ENCODE measurements around the gene FBXO31. TPM values are rescaled to one million over a fixed set of nuclear protein-coding genes. Genes with fewer than 3 reads are reported as not detected.

The FBXO31 gene
- total RNA-seq, 4 donors from 2014 or later, result 156 to 264 (median 201) TPM

GRCh38 chr16:87421003-87421912 lies 37.7 kb upstream of the FBXO31 start:
- intact Hi-C loops (cut with DNase I; ENCODE audit: low total_unique reads), result no loop called here
- H3K36me3 ChIP-seq, result peaks cover 0 to 18% of the 10 kb centered on the region in 2 donors
- no peak overlapping the region for H3K27ac ChIP-seq
- no peaks in the 10 kb centered on the region for H3K4me1 ChIP-seq
- ATAC-seq, result no peak
- in situ Hi-C loops (cut with MboI; ENCODE audit: low sequenced_read_pairs in 4 of 4), result loop anchor here in 3 of 4 donors (10.0 to 25.0 kb wide), 2 partner anchors 214 to 216 kb away; no protein-coding TSS in a partner anchor
- H3K9me3 ChIP-seq, result no peaks in the 10 kb centered on the region
- no peak for DNase-seq
- TF ChIP-seq CTCF (IDR thresholded peaks at IDR 0.05 in 4 of 5, conservative IDR thresholded peaks at IDR 0.05 in 1 of 5) (no peak), POLR2A (IDR thresholded peaks at IDR 0.05) (no peak)
- H3K27me3 ChIP-seq, result no peaks in the 10 kb centered on the region
- H3K4me3 ChIP-seq, result no peak overlapping the region

GRCh38 chr16:87420026-87421002 lies 36.7 kb upstream of the FBXO31 start:
- TF ChIP-seq POLR2A (IDR thresholded peaks at IDR 0.05) (no peak), CTCF (IDR thresholded peaks at IDR 0.05 in 4 of 5, conservative IDR thresholded peaks at IDR 0.05 in 1 of 5) (no peak)
- peaks cover 0 to 28% of the 10 kb centered on the region in 2 donors for H3K36me3 ChIP-seq
- no peaks in the 10 kb centered on the region for H3K9me3 ChIP-seq
- no peak overlapping the region for H3K4me3 ChIP-seq
- no peaks in the 10 kb centered on the region for H3K27me3 ChIP-seq
- DNase-seq (no peak), ATAC-seq (no peak)
- H3K27ac ChIP-seq, result no peak overlapping the region
- in situ Hi-C loops (cut with MboI; ENCODE audit: low sequenced_read_pairs in 4 of 4), result loop anchor here in 3 of 4 donors (10.0 to 25.0 kb wide), 2 partner anchors 214 to 217 kb away; no protein-coding TSS in a partner anchor
- intact Hi-C loops (cut with DNase I; ENCODE audit: low total_unique reads), result no loop called here
- no peaks in the 10 kb centered on the region for H3K4me1 ChIP-seq

- Histone ChIP-seq H3K36me3 (peaks cover 0 to 43% of the 10 kb centered on the region in 2 donors), H3K27me3 (no peaks in the 10 kb centered on the region), H3K9me3 (no peaks in the 10 kb centered on the region), H3K4me1 (no peaks in the 10 kb centered on the region), H3K27ac (no peak overlapping the region), H3K4me3 (no peak overlapping the region)
- in situ Hi-C loops (cut with MboI; ENCODE audit: low sequenced_read_pairs in 4 of 4), result loop anchor here in 2 of 4 donors (25.0 kb wide), 1 partner anchor 219 kb away; no protein-coding TSS in a partner anchor
- TF ChIP-seq CTCF (IDR thresholded peaks at IDR 0.05 in 4 of 5, conservative IDR thresholded peaks at IDR 0.05 in 1 of 5) (no peak), POLR2A (IDR thresholded peaks at IDR 0.05) (no peak)
- ATAC-seq (no peak), DNase-seq (no peak)
- intact Hi-C loops (cut with DNase I; ENCODE audit: low total_unique reads), result loop anchor here (5.0 to 10.0 kb wide), 3 partner anchors 126 to 349 kb away; partner anchors contain the start of gene KLHDC4
Observed at GRCh38 chr16:87418644-87419043, 35.1 kb upstream of the FBXO31 start.

GRCh38 chr16:87418216-87418615 lies 34.6 kb upstream of the FBXO31 start:
- DNase-seq (no peak), ATAC-seq (no peak)
- intact Hi-C loops (cut with DNase I; ENCODE audit: low total_unique reads) (loop anchor here (5.0 to 10.0 kb wide), 3 partner anchors 127 to 349 kb away; partner anchors contain the start of gene KLHDC4), in situ Hi-C loops (cut with MboI; ENCODE audit: low sequenced_read_pairs in 4 of 4) (loop anchor here in 2 of 4 donors (25.0 kb wide), 1 partner anchor 219 kb away; no protein-coding TSS in a partner anchor)
- H3K36me3 ChIP-seq, result peaks cover 0 to 48% of the 10 kb centered on the region in 2 donors
- no peak overlapping the region for H3K4me3 ChIP-seq
- TF ChIP-seq CTCF (IDR thresholded peaks at IDR 0.05 in 4 of 5, conservative IDR thresholded peaks at IDR 0.05 in 1 of 5), result no peak
- no peak for TF ChIP-seq POLR2A (IDR thresholded peaks at IDR 0.05)
- H3K9me3 ChIP-seq, result no peaks in the 10 kb centered on the region
- H3K27me3 ChIP-seq, result no peaks in the 10 kb centered on the region
- H3K4me1 ChIP-seq, result no peaks in the 10 kb centered on the region
- no peak overlapping the region for H3K27ac ChIP-seq

Measured in gastrocnemius medialis (tissue), 4 donors.